Ascending aorta (tissue), 2 donors: ENCODE results near the gene ADM. TPM values are rescaled to one million over a fixed set of nuclear protein-coding genes. Genes with fewer than 3 reads are reported as not detected.

Experiments used
- DNase-seq, 2 donors: peaks; one replicate each; pipeline ENCODE4 v3.0.0-alpha.2; 2019; ENCODE audit warnings: low spot score in 2 of 2
- H3K27ac ChIP-seq, 2 donors: fragments of 200-600 bp; sonication (generic); one replicate each; pipeline ENCODE4 v1.5.1; 2016 to 2017; ENCODE audit warnings: mild to moderate bottlenecking in 1 of 2
- H3K27me3 ChIP-seq: fragments of 200-600 bp; sonication (generic); one replicate; pipeline ENCODE4 v1.5.1; 2017
- H3K36me3 ChIP-seq, 2 donors: fragments of 200-600 bp; sonication (generic); one replicate each; pipeline ENCODE4 v1.5.1; 2016
- H3K4me1 ChIP-seq, 2 donors: fragments of 200-600 bp; sonication (generic); one replicate each; pipeline ENCODE4 v1.5.1; 2016 to 2017; ENCODE audit warnings: mild to moderate bottlenecking in 1 of 2
- H3K4me3 ChIP-seq, 2 donors: fragments of 200-600 bp; sonication (generic); one replicate each; pipeline ENCODE4 v1.5.1; 2016 to 2017; ENCODE audit warnings: mild to moderate bottlenecking in 1 of 2
- H3K9me3 ChIP-seq, 2 donors: fragments of 200-600 bp; sonication (generic); one replicate each; pipeline ENCODE4 v1.5.1; 2016
- intact Hi-C: fragments of 100-400 bp; cut with DNase I; formaldehyde crosslinking; loops from one replicate; pipeline ENCODE4 v1.15.1; 2023
- total RNA-seq: library from RNA; depleted of rRNA; stranded (reverse); fragments of >200 nt; gene quantifications from one replicate; pipeline ENCODE4 v1.1.0, GENCODE V29; 2016
- TF ChIP-seq, protein P1 (sequence below), 3 experiments: fragments of 200-600 bp in 2 of 3; fragments of 450-650 bp in 1 of 3; sonication (generic) in 2 of 3; IDR thresholded peaks; one replicate each; pipeline ENCODE4 v1.5.1; 2016 to 2019; ENCODE audit warnings: antibody characterized with exemption in 3 of 3, mild to moderate bottlenecking in 1 of 3, moderate library complexity in 1 of 3

ADM gene
- total RNA-seq, 1 donor from 2014 or later: 56.8 TPM

DNA sequence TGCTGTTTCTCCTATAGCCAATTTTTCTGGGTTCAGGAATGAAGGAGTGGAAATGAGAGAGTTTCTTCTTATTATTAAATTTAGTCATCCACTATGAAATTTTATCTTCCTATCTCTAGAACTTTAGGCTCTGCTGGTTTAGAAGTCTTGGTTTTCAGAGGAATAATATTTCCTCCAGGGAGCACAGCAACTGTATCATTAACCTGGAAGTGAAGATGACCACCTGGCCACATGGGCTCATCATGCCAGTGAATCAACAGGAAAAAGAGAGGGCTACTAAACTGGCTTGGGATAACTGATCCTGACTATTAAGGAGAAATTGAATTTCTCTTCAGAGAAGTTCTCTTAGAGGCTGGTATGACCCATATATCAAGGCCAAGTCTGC lies 44.4 kb downstream of the ADM start:
- intact Hi-C loops: no loop called here
- H3K4me1 ChIP-seq: peaks cover 0 to 5% of the 10 kb centered on the region in 2 donors
- no peaks in the 10 kb centered on the region for H3K27me3 ChIP-seq
- H3K9me3 ChIP-seq: no peaks in the 10 kb centered on the region
- TF ChIP-seq, protein P1, sequence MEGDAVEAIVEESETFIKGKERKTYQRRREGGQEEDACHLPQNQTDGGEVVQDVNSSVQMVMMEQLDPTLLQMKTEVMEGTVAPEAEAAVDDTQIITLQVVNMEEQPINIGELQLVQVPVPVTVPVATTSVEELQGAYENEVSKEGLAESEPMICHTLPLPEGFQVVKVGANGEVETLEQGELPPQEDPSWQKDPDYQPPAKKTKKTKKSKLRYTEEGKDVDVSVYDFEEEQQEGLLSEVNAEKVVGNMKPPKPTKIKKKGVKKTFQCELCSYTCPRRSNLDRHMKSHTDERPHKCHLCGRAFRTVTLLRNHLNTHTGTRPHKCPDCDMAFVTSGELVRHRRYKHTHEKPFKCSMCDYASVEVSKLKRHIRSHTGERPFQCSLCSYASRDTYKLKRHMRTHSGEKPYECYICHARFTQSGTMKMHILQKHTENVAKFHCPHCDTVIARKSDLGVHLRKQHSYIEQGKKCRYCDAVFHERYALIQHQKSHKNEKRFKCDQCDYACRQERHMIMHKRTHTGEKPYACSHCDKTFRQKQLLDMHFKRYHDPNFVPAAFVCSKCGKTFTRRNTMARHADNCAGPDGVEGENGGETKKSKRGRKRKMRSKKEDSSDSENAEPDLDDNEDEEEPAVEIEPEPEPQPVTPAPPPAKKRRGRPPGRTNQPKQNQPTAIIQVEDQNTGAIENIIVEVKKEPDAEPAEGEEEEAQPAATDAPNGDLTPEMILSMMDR (IDR thresholded peaks at IDR 0.05): no peak
- H3K4me3 ChIP-seq: no peak overlapping the region
- no peak for DNase-seq
- H3K36me3 ChIP-seq: no peaks in the 10 kb centered on the region
- H3K27ac ChIP-seq: no peak overlapping the region

DNA sequence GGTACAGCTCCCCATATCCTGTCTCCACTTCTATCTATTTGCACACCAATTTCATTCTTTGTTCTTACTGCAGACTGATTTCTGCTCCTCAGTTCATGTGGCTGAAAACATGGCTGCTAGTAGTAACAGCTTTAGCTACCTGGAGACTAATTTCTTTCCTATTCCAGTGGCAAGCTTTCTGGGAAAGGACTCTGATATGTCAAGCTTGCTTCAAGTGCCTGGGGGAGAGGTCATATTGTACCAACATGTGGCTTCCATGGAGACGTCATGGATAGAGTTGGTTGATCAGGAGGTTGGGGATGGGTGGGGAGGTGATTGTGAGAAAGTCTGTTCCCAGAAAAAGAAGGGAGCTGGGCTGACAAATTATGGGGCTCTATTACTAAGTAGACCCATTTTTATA lies 44.9 kb downstream of the ADM start:
- intact Hi-C loops: no loop called here
- no peak for DNase-seq
- H3K9me3 ChIP-seq: no peaks in the 10 kb centered on the region
- H3K27me3 ChIP-seq: no peaks in the 10 kb centered on the region
- TF ChIP-seq, protein P1 (IDR thresholded peaks at IDR 0.05): no peak
- H3K27ac ChIP-seq: no peak overlapping the region
- no peaks in the 10 kb centered on the region for H3K36me3 ChIP-seq
- no peak overlapping the region for H3K4me3 ChIP-seq
- H3K4me1 ChIP-seq: peaks cover 0 to 5% of the 10 kb centered on the region in 2 donors

DNA sequence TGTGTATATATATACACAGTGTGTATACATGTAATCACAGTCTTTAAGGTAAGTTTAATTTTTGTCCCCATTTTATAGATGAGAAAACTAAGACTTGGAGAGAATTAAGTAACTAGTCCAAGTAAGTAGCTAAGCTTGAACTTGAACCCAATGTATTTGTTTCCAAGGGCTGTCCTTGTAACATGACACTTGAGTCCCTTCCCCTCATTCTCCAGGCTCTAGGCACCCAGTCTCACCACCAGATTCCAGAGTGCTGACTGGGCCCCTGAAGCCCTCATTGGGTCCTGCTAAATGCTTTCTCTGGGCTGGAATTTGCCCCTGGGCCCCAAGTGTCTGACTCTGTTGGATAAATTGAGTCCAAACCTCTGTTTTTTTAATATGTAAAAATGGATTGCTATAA lies 45.5 kb downstream of the ADM start:
- TF ChIP-seq, protein P1 (IDR thresholded peaks at IDR 0.05): no peak
- no peaks in the 10 kb centered on the region for H3K9me3 ChIP-seq
- H3K4me3 ChIP-seq: no peak overlapping the region
- no peak overlapping the region for H3K27ac ChIP-seq
- H3K27me3 ChIP-seq: no peaks in the 10 kb centered on the region
- intact Hi-C loops: no loop called here
- DNase-seq: no peak
- H3K4me1 ChIP-seq: peaks cover 0 to 5% of the 10 kb centered on the region in 2 donors
- no peaks in the 10 kb centered on the region for H3K36me3 ChIP-seq

DNA sequence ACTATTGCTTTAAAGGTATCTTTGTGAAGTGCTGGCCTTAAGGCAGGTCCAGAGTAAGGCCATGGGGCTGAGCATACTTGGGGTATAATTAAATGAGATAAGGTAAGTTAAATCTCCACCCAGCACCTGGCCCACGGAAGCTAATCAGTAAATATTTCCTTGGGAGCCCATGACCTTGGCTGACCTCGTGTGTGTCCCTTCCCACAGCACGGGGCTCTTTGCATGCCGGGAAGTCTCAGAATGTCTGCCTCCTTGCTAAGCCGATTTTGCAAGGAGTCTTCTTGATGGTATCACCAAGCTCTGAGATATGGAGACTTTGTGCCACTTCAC lies 46.5 kb downstream of the ADM start:
- Histone ChIP-seq H3K4me1 (peaks cover 0 to 5% of the 10 kb centered on the region in 2 donors), H3K27me3 (no peaks in the 10 kb centered on the region), H3K27ac (peak overlapping the region; percentile 37 to 44), H3K4me3 (no peak overlapping the region), H3K36me3 (no peaks in the 10 kb centered on the region), H3K9me3 (no peaks in the 10 kb centered on the region)
- TF ChIP-seq, protein P1 (IDR thresholded peaks at IDR 0.05): no peak
- intact Hi-C loops: no loop called here
- no peak for DNase-seq

DNA sequence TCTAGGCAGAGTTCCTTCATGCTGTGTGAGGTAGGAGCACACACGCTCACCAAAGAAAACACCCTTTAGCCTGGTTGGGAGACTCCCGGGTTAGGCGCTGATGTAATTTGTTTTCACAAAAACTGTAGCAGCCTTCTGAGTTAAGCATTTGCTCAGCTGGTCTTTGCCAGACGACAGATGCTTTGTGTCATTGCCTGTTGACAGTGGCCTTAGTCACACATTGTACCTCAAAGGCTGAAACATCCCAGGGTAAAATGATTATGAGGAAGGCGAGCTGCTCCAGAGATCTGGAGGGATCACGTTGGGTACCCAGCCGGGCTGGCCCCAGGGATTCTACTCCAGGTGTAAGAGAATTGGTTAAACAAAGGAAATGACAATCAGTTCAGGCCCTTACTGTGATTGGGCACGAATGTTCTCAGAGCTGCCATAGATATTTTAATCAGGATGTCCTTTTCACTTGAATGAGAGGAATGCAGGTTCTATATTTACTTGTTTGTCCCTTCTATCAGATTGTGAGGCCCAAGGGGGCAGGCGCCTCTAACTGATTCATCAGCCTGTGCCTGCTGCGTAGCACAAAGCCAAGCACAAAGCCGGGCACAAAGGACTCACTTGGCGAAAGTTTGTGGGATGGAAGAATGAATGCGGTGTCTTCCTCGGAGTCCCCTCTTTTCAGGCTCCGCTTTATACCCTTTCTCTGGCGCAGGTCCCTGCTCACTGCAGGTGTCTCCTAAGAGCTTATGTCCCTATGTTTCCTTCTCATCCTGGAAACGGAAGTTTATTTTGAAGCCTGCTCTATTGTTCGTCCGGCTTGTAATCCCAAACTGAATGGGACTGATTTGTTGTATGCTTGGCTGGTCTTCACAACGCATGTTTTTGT lies 47.1 kb downstream of the ADM start:
- no peaks in the 10 kb centered on the region for H3K9me3 ChIP-seq
- H3K27me3 ChIP-seq: no peaks in the 10 kb centered on the region
- intact Hi-C loops: no loop called here
- peak; percentile 23 to 81 for DNase-seq
- peaks cover 0 to 5% of the 10 kb centered on the region in 2 donors for H3K4me1 ChIP-seq
- H3K36me3 ChIP-seq: no peaks in the 10 kb centered on the region
- no peak overlapping the region for H3K4me3 ChIP-seq
- TF ChIP-seq, protein P1 (IDR thresholded peaks at IDR 0.05): no peak
- peak overlapping the region; percentile 37 to 44 for H3K27ac ChIP-seq
